ENCODE results near the gene AADAC.

The AADAC gene

DNA sequence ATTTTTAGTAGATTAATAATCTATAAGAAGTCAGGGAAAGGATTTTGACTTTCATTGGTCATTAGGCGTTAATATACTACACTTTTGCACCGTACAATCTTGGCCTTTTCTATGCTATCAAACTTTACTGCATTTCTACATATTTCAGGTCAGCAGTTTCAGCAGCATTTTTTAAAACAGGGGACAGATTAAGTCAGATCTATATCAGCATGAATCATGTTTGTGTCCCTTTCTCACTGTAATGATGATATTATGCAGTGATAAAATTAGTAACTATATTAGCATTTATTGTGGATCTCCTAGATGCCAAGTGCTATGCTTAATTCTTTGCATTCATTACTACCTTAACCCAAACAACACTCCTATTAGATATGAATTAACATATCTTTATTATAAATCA is 20.3 kb upstream of the AADAC start:
- no peaks in the 10 kb centered on the region for H3K27me3 ChIP-seq (ENCODE audit: insufficient read depth, low read depth)
- no peak overlapping the region for H2AFZ ChIP-seq (ENCODE audit: low read depth)
- no peak overlapping the region for H3K9ac ChIP-seq
- H3K4me3 ChIP-seq (IDR thresholded peaks at IDR 0.05; ENCODE audit: insufficient read depth, low read depth, low read length) = no peak overlapping the region
- H3K4me1 ChIP-seq (ENCODE audit: low read depth, poor library complexity, severe bottlenecking) = no peaks in the 10 kb centered on the region
- H3K36me3 ChIP-seq (ENCODE audit: insufficient read depth) = no peaks in the 10 kb centered on the region
- no peak overlapping the region for H3K27ac ChIP-seq
- H3K4me2 ChIP-seq = no peak overlapping the region
- H4K20me1 ChIP-seq (ENCODE audit: insufficient read depth) = no peaks in the 10 kb centered on the region
- no peaks in the 10 kb centered on the region for H3K79me2 ChIP-seq (ENCODE audit: insufficient read depth, low read depth)
- TF ChIP-seq, protein P1, sequence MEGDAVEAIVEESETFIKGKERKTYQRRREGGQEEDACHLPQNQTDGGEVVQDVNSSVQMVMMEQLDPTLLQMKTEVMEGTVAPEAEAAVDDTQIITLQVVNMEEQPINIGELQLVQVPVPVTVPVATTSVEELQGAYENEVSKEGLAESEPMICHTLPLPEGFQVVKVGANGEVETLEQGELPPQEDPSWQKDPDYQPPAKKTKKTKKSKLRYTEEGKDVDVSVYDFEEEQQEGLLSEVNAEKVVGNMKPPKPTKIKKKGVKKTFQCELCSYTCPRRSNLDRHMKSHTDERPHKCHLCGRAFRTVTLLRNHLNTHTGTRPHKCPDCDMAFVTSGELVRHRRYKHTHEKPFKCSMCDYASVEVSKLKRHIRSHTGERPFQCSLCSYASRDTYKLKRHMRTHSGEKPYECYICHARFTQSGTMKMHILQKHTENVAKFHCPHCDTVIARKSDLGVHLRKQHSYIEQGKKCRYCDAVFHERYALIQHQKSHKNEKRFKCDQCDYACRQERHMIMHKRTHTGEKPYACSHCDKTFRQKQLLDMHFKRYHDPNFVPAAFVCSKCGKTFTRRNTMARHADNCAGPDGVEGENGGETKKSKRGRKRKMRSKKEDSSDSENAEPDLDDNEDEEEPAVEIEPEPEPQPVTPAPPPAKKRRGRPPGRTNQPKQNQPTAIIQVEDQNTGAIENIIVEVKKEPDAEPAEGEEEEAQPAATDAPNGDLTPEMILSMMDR (conservative IDR thresholded peaks at IDR 0.05; ENCODE audit: low read depth, low read length) = no peak

DNA sequence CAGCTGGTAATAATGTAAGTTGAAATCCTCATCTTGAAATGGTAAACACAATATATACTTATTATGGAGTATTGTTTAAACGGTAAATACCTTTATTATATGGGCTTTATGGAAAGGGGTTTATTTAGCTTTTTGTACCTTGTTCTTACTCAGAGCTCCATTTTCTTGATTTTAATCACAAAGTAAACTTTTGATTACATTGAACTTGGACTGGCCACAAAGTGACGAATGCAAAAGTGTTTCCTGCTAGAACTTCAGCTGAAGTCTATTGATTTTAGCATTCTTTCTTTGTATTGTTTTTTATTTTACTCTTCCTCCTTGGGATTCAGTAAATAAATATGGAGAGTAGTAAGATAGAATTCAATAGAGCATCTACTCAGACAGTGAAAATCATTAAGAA is 19.8 kb upstream of the AADAC start:
- no peak overlapping the region for H3K4me2 ChIP-seq
- H3K9ac ChIP-seq = no peak overlapping the region
- H3K4me3 ChIP-seq (IDR thresholded peaks at IDR 0.05; ENCODE audit: insufficient read depth, low read depth, low read length) = no peak overlapping the region
- no peaks in the 10 kb centered on the region for H3K27me3 ChIP-seq (ENCODE audit: insufficient read depth, low read depth)
- no peaks in the 10 kb centered on the region for H3K36me3 ChIP-seq (ENCODE audit: insufficient read depth)
- no peak overlapping the region for H3K27ac ChIP-seq
- H4K20me1 ChIP-seq (ENCODE audit: insufficient read depth) = no peaks in the 10 kb centered on the region
- TF ChIP-seq, protein P1 (conservative IDR thresholded peaks at IDR 0.05; ENCODE audit: low read depth, low read length) = no peak
- H2AFZ ChIP-seq (ENCODE audit: low read depth) = no peak overlapping the region
- H3K79me2 ChIP-seq (ENCODE audit: insufficient read depth, low read depth) = no peaks in the 10 kb centered on the region
- H3K4me1 ChIP-seq (ENCODE audit: low read depth, poor library complexity, severe bottlenecking) = no peaks in the 10 kb centered on the region

DNA sequence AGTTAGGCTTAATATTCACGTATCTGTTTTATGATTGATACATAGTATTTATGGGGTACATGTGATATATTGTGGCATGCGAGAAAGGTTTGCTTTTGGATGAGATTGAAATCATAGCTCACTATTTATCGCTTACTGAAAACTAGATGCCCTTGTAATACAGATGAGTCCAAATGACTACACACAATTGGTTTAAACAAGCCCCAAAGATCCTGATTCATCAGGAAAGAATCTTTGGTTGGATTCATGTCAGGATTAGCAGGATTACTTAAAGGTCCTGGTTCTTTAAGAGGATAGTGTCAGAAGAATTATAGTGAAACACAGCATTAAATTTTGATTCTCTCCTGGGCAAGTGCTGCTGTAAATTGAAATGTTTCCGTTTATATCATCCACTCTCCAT is 18.6 kb upstream of the AADAC start:
- TF ChIP-seq, protein P1 (conservative IDR thresholded peaks at IDR 0.05; ENCODE audit: low read depth, low read length) = no peak
- Histone ChIP-seq H3K4me1 (ENCODE audit: low read depth, poor library complexity, severe bottlenecking) (no peaks in the 10 kb centered on the region), H3K79me2 (ENCODE audit: insufficient read depth, low read depth) (no peaks in the 10 kb centered on the region), H2AFZ (ENCODE audit: low read depth) (no peak overlapping the region), H3K36me3 (ENCODE audit: insufficient read depth) (no peaks in the 10 kb centered on the region), H3K27ac (no peak overlapping the region), H3K27me3 (ENCODE audit: insufficient read depth, low read depth) (no peaks in the 10 kb centered on the region), H4K20me1 (ENCODE audit: insufficient read depth) (no peaks in the 10 kb centered on the region), H3K4me2 (no peak overlapping the region), H3K4me3 (IDR thresholded peaks at IDR 0.05; ENCODE audit: insufficient read depth, low read depth, low read length) (no peak overlapping the region), H3K9ac (no peak overlapping the region)

- Histone ChIP-seq H3K4me1 (ENCODE audit: low read depth, poor library complexity, severe bottlenecking) (no peaks in the 10 kb centered on the region), H3K79me2 (ENCODE audit: insufficient read depth, low read depth) (no peaks in the 10 kb centered on the region), H3K36me3 (ENCODE audit: insufficient read depth) (no peaks in the 10 kb centered on the region), H2AFZ (ENCODE audit: low read depth) (no peak overlapping the region), H3K9ac (no peak overlapping the region), H3K4me3 (IDR thresholded peaks at IDR 0.05; ENCODE audit: insufficient read depth, low read depth, low read length) (no peak overlapping the region), H3K27me3 (ENCODE audit: insufficient read depth, low read depth) (no peaks in the 10 kb centered on the region), H3K4me2 (no peak overlapping the region), H3K27ac (no peak overlapping the region), H4K20me1 (ENCODE audit: insufficient read depth) (no peaks in the 10 kb centered on the region)
- TF ChIP-seq, protein P1 (conservative IDR thresholded peaks at IDR 0.05; ENCODE audit: low read depth, low read length) = no peak
These were observed 17.7 kb upstream of the AADAC start for GRCh38 chr3:151796105-151796680.
